Muscle of leg (tissue), 11 donors: ENCODE data around the gene DPH1. TPM values are rescaled to one million over a fixed set of nuclear protein-coding genes. Genes with fewer than 3 reads are reported as not detected.
A peak's percentile ranks its signal among the peaks of the same experiment; 100 is the strongest.
"Not testable (repeated sequence)": the region's sequence is repeated elsewhere in the genome, so short reads cannot be mapped to it uniquely, and the experiment has no call there.

ENCODE experiments used
- DNase-seq: peaks from one replicate; pipeline ENCODE4 v3.0.0; 2013
- H3K27ac ChIP-seq: one replicate; pipeline ENCODE4 v1.5.1; 2013; ENCODE audit warnings: mild to moderate bottlenecking, low read length, control low read depth
- H3K27me3 ChIP-seq: one replicate; pipeline ENCODE4 v1.6.1; 2013; ENCODE audit warnings: low read length; ENCODE audit not compliant: control insufficient read depth, insufficient read depth
- H3K36me3 ChIP-seq: one replicate; pipeline ENCODE4 v1.6.1; 2013; ENCODE audit warnings: low read length; ENCODE audit not compliant: control insufficient read depth, insufficient read depth
- H3K4me1 ChIP-seq: one replicate; pipeline ENCODE4 v1.6.1; 2013; ENCODE audit warnings: low read length; ENCODE audit not compliant: control insufficient read depth, insufficient read depth
- H3K4me3 ChIP-seq: one replicate; pipeline ENCODE4 v1.5.1; 2013; ENCODE audit warnings: low read length, control low read depth
- H3K9me3 ChIP-seq: replicated peaks from 2 replicates; pipeline ENCODE4 v1.6.1; 2013; ENCODE audit warnings: low read depth, low read length; ENCODE audit not compliant: control insufficient read depth
- WGBS: methylation state at CpG from one replicate; pipeline ENCODE4 v1.1.5; 2013; ENCODE audit warnings: missing lambda C conversion rate; ENCODE audit not compliant: insufficient coverage; 5-methylcytosine and 5-hydroxymethylcytosine counted together
- polyA plus RNA-seq, 8 donors: library from polyadenylated mRNA; unstranded; fragments of 120-200 nt; gene quantifications; one replicate each; pipeline versions ENCODE4 v1.2.1 to v1.2.3, GENCODE V29; 2013; ENCODE audit warnings: inconsistent platforms in 1 of 8, low replicate concordance in 1 of 8; ENCODE audit not compliant: insufficient read length in 8 of 8, insufficient read depth in 1 of 8
- total RNA-seq: library from RNA; stranded (reverse); fragments of 120-200 nt; gene quantifications from one replicate; pipeline ENCODE4 v1.2.4, GENCODE V29; 2013

Gene DPH1
- total and polyA plus RNA-seq, 9 donors = 23.3 to 37.0 (median 31.2) TPM

GRCh38 chr17:2008332-2009126 lies 21.4 kb upstream of the DPH1 start:
- H3K4me3 ChIP-seq = no peak overlapping the region
- H3K27me3 ChIP-seq = peaks cover 14% of the 10 kb centered on the region
- WGBS = 69% methylated on average over 10 of the region's 15 CpGs
- no peaks in the 10 kb centered on the region for H3K9me3 ChIP-seq
- no peak for DNase-seq
- no peaks in the 10 kb centered on the region for H3K36me3 ChIP-seq
- H3K27ac ChIP-seq = no peak overlapping the region
- H3K4me1 ChIP-seq = peaks cover 10% of the 10 kb centered on the region

DNA sequence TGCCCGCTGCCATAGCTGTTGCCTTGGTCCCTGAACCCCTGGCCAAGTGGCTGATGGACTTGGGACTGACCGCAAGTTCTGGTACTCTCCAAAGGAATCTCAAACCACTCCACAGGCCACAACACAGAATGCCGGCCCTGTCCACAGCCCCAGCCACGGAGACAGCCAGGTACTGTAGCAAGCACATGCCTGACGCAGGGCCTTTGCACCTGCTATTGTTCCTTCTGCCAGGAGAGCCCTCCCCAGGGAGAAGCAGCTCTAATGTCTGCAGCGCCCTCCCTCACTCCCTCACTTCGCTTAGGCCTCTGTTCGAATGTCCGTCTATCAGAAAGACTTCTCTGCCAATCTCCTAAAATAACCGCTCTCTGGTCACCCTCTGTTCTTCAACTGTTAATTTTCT lies 20.2 kb upstream of the DPH1 start:
- 83% methylated on average over 6 of the region's 10 CpGs for WGBS
- Histone ChIP-seq H3K27me3 (peaks cover 18% of the 10 kb centered on the region), H3K4me3 (no peak overlapping the region), H3K36me3 (no peaks in the 10 kb centered on the region), H3K9me3 (no peaks in the 10 kb centered on the region), H3K4me1 (peaks cover 10% of the 10 kb centered on the region), H3K27ac (no peak overlapping the region)
- no peak for DNase-seq

GRCh38 chr17:2011411-2012371 lies 18.3 kb upstream of the DPH1 start:
- DNase-seq = peak; percentile 77
- 14% methylated on average over 17 of the region's 24 CpGs for WGBS
- H3K4me1 ChIP-seq = peaks cover 10% of the 10 kb centered on the region
- H3K27me3 ChIP-seq = peaks cover 29% of the 10 kb centered on the region
- H3K4me3 ChIP-seq = no peak overlapping the region
- peak overlapping the region; percentile 21 for H3K27ac ChIP-seq
- no peaks in the 10 kb centered on the region for H3K9me3 ChIP-seq
- no peaks in the 10 kb centered on the region for H3K36me3 ChIP-seq

DNA sequence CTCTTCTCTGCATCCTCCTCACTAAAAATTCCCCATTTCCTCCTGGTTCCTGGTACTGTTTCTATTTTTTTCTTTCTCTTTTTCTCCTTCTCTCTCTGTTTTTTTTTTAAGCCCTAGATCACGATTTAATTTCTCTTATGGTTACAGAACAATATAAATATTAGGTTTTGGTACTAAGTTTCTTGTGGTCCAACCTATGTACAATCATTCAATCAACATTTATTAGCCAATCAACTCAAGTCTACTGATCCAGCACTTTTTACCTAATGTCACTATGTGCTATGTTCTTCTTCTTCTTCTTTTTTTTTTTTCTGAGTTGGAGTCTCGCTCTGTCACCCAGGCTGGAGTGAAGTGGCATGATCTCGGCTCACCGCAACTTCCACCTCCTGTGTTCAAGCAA lies 17.5 kb upstream of the DPH1 start:
- no peak for DNase-seq
- Histone ChIP-seq H3K4me3 (no peak overlapping the region), H3K9me3 (no peaks in the 10 kb centered on the region), H3K4me1 (peaks cover 10% of the 10 kb centered on the region), H3K36me3 (no peaks in the 10 kb centered on the region), H3K27me3 (peaks cover 33% of the 10 kb centered on the region), H3K27ac (peak overlapping the region; percentile 29)
- 84% methylated on average over 3 of the region's 4 CpGs for WGBS

GRCh38 chr17:2013220-2013993 lies 16.5 kb upstream of the DPH1 start:
- not testable (repeated sequence) for H3K36me3 ChIP-seq, DNase-seq, H3K4me3 ChIP-seq, H3K27ac ChIP-seq, H3K9me3 ChIP-seq
- Histone ChIP-seq H3K27me3 (peaks cover 41% of the 10 kb centered on the region), H3K4me1 (peaks cover 16% of the 10 kb centered on the region)
- WGBS = 91% methylated on average over 4 of the region's 6 CpGs

DNA sequence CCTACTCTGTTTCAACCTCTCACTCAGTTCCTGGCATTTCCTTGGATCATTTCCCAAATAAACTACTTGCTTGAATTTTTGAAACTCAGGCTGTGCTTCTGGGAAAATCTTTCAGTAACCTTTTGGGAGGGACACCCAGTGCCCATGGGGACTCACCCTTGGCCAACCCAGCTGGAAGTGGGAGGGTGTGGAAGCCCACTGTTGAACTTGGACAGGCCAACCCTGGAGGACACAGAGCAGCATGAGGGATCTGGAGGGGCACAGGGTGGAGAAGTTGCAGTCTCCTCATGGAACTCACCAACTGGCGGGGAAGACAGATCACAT lies 16.0 kb upstream of the DPH1 start:
- no CpG with 5 or more reads among the region's 1 CpG for WGBS
- Histone ChIP-seq H3K9me3 (no peaks in the 10 kb centered on the region), H3K27me3 (peaks cover 47% of the 10 kb centered on the region), H3K4me3 (no peak overlapping the region), H3K36me3 (no peaks in the 10 kb centered on the region), H3K27ac (no peak overlapping the region), H3K4me1 (peaks cover 16% of the 10 kb centered on the region)
- DNase-seq = no peak

- WGBS = 86% methylated on average over 13 of the region's 14 CpGs
- DNase-seq = no peak
These were observed 14.6 kb upstream of the DPH1 start for GRCh38 chr17:2015314-2015713.

DNA sequence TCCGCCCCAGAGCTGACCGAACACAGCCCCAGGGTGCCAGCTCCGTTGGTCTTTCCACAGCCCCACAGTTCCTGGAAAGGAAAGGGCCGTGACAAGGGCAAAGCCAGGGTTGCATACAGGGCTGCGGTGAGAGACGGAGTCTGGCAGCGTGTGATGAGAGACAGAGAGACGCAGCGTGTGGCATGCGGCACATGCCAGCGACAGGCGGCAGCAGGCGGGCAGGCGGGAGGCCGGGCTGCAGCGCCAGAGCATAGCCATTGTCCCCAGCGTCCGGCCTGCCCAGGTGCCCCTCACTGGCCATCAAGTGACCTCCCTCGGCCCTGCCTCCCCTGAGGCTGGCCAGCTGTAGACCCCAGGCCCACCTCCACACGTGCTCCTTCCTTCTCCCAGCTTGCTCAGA lies 13.5 kb upstream of the DPH1 start:
- Histone ChIP-seq H3K27ac (no peak overlapping the region), H3K9me3 (no peaks in the 10 kb centered on the region), H3K4me1 (peaks cover 12% of the 10 kb centered on the region), H3K27me3 (peaks cover 64% of the 10 kb centered on the region), H3K36me3 (no peaks in the 10 kb centered on the region), H3K4me3 (no peak overlapping the region)
- WGBS = 80% methylated on average over 20 of the region's 20 CpGs
- DNase-seq = no peak

More at GRCh38 chr17:2015314-2015713, 14.6 kb upstream of the DPH1 start:
- H3K27me3 ChIP-seq = peaks cover 58% of the 10 kb centered on the region
- H3K9me3 ChIP-seq = no peaks in the 10 kb centered on the region
- no peaks in the 10 kb centered on the region for H3K36me3 ChIP-seq
- H3K4me3 ChIP-seq = no peak overlapping the region
- H3K4me1 ChIP-seq = peaks cover 16% of the 10 kb centered on the region
- H3K27ac ChIP-seq = no peak overlapping the region

DNA sequence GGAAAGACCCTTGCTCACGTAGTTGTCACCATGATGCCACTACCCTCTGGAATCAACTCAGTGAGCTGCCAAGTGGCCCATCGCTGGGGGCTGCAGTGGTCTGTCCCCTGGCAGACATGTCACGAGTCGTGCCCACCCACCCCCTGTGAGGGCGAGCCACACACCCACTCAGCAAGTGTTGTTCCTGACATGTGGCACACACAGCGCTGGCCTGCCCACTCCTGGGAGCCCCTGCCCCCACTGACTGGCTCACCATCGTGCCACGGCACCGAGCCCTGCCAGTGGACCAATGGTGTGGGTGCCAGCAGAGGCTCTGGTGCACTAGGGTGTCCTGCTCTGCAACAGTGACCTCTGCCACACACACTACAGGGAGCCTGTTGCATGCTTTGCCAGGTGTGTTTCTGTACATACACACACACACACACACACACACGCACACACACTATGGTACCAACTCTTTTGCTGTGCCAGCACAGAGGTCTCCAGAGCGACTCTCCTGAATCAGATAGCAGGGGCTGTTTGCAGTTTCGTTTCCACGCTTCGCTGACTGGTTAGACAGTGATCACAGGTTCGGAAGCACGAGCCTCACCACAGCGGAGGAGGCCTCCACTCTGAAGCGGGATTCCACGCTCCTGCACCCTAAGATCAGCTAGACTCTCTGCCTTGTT lies 12.5 kb upstream of the DPH1 start:
- no peak for DNase-seq
- H3K27ac ChIP-seq = no peak overlapping the region

More for the DNA sequence above, 12.5 kb upstream of the DPH1 start:
- 73% methylated on average over 17 of the region's 19 CpGs for WGBS
- Histone ChIP-seq H3K4me1 (peaks cover 6% of the 10 kb centered on the region), H3K9me3 (no peaks in the 10 kb centered on the region), H3K36me3 (no peaks in the 10 kb centered on the region), H3K4me3 (no peak overlapping the region), H3K27me3 (peaks cover 64% of the 10 kb centered on the region)
